Natural killer cell (primary cell): ENCODE measurements around the gene PLAGL1. TPM values are rescaled to one million over a fixed set of nuclear protein-coding genes. Genes with fewer than 3 reads are reported as not detected.

ENCODE experiments used
- ATAC-seq, 3 donors: fragments of 150-1000 bp in 2 of 3; fragments of 200-7000 bp in 1 of 3; cut with Tn5 transposase; 1 replicate in 1 of 3; 2 replicates in 2 of 3; pipeline ENCODE4 v1.10.0; 2021; ENCODE audit warnings: mild to moderate bottlenecking in 2 of 3, moderate library complexity in 2 of 3
- DNase-seq, 2 donors: peaks; one replicate each; pipeline versions ENCODE4 v3.0.0 to v3.0.0-alpha.2; 2013 to 2021; ENCODE audit warnings: mixed read lengths in 1 of 2
- H3K27ac ChIP-seq: one replicate; pipeline ENCODE4 v1.5.1; 2013; ENCODE audit warnings: mild to moderate bottlenecking, low read length
- H3K27me3 ChIP-seq: one replicate; pipeline ENCODE4 v1.6.1; 2013; ENCODE audit warnings: low read length; ENCODE audit not compliant: control insufficient read depth, insufficient read depth
- H3K36me3 ChIP-seq: one replicate; pipeline ENCODE4 v1.6.1; 2013; ENCODE audit warnings: low read length; ENCODE audit not compliant: control insufficient read depth, insufficient read depth
- H3K4me1 ChIP-seq: one replicate; pipeline ENCODE4 v1.6.1; 2013; ENCODE audit warnings: low read length; ENCODE audit not compliant: control insufficient read depth, insufficient read depth
- H3K4me3 ChIP-seq: one replicate; pipeline ENCODE4 v1.5.1; 2013; ENCODE audit warnings: low read length
- H3K9me3 ChIP-seq: one replicate; pipeline ENCODE4 v1.6.1; 2013; ENCODE audit warnings: low read length; ENCODE audit not compliant: control insufficient read depth, insufficient read depth
- H3K27ac Mint-ChIP-seq, 2 donors: one replicate each; pipeline ENCODE4 v1.8.0; 2022; ENCODE audit warnings: mild to moderate bottlenecking in 2 of 2, mixed read lengths in 2 of 2, moderate library complexity in 1 of 2
- H3K27me3 Mint-ChIP-seq, 2 donors: one replicate each; pipeline ENCODE4 v1.8.0; 2022; ENCODE audit warnings: low read depth in 2 of 2, mixed read lengths in 2 of 2
- H3K36me3 Mint-ChIP-seq: one replicate; pipeline ENCODE4 v1.8.0; 2022; ENCODE audit warnings: mixed read lengths
- H3K4me1 Mint-ChIP-seq, 2 donors: one replicate each; pipeline ENCODE4 v1.8.0; 2022; ENCODE audit warnings: mixed read lengths in 2 of 2
- H3K4me3 Mint-ChIP-seq: one replicate; pipeline ENCODE4 v1.8.0; 2022; ENCODE audit warnings: mild to moderate bottlenecking, moderate library complexity, mixed read lengths
- H3K9me3 Mint-ChIP-seq, 2 donors: one replicate each; pipeline ENCODE4 v1.8.0; 2022; ENCODE audit warnings: mixed read lengths in 2 of 2
- CTCF ChIP-seq: fragments of 200-600 bp; IDR thresholded peaks from one replicate; pipeline ENCODE4 v1.8.0; 2022; ENCODE audit warnings: antibody characterized with exemption
- WGBS: methylation state at CpG from one replicate; pipeline ENCODE4 v1.1.7; 2013; ENCODE audit warnings: missing lambda C conversion rate; ENCODE audit not compliant: insufficient coverage; 5-methylcytosine and 5-hydroxymethylcytosine counted together
- intact Hi-C: fragments of 100-400 bp; cut with micrococcal nuclease; formaldehyde crosslinking; loops from one replicate; pipeline ENCODE4 v1.14.2; 2022
- total RNA-seq, 4 donors: library from RNA; stranded (reverse); fragments of 120-200 nt in 1 of 4; gene quantifications; one replicate each; pipeline versions ENCODE4 v1.2.3 to v1.2.4, GENCODE V29; 2013 to 2022

Gene PLAGL1
- total RNA-seq, 3 donors from 2014 or later (not counting 1 experiment from before 2014, with no cell fraction given), result 4.9 to 12.2 (median 6.8) TPM

DNA sequence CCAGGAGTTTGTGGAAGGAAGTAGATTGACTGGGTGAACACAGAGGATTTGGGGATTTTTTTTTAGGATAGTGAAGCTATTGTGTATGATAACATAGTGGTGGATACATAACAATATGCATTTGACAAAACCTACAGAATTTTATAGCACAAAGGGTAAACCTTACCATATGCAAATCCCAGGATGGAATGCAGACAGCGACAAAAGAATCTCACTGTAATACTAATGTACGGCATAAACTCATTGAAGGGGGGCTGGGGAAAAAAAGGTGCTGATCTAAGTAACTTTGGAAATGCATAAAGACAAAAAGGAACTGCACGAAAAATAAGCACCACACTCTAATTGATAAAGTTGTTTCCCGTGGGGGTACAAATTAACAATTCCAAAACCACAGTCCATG, 15.2 kb upstream of the PLAGL1 start:
- H3K27ac Mint-ChIP-seq, result no peak overlapping the region
- Histone ChIP-seq H3K4me3 (no peak overlapping the region), H3K4me1 (no peaks in the 10 kb centered on the region), H3K9me3 (no peaks in the 10 kb centered on the region), H3K36me3 (no peaks in the 10 kb centered on the region), H3K27ac (no peak overlapping the region), H3K27me3 (no peaks in the 10 kb centered on the region)
- ATAC-seq, result no peak
- H3K27me3 Mint-ChIP-seq, result no peaks in the 10 kb centered on the region
- no peak for TF ChIP-seq CTCF
- intact Hi-C loops, result no loop called here
- H3K36me3 Mint-ChIP-seq, result no peaks in the 10 kb centered on the region
- WGBS, result 100% methylated on average over 2 of the region's 4 CpGs
- H3K4me3 Mint-ChIP-seq, result no peak overlapping the region
- no peak for DNase-seq
- no peaks in the 10 kb centered on the region for H3K9me3 Mint-ChIP-seq
- H3K4me1 Mint-ChIP-seq, result no peaks in the 10 kb centered on the region

GRCh38 chr6:144019929-144020328, 11.9 kb upstream of the PLAGL1 start:
- Mint-ChIP-seq H3K4me1 (no peaks in the 10 kb centered on the region), H3K4me3 (no peak overlapping the region), H3K27me3 (peaks cover 0 to 7% of the 10 kb centered on the region in 2 donors), H3K9me3 (no peaks in the 10 kb centered on the region), H3K27ac (no peak overlapping the region), H3K36me3 (no peaks in the 10 kb centered on the region)
- H3K27me3 ChIP-seq, result no peaks in the 10 kb centered on the region
- no peaks in the 10 kb centered on the region for H3K4me1 ChIP-seq
- ATAC-seq (peak in 1 of 3 donors; percentile 32), DNase-seq (no peak)
- intact Hi-C loops, result loop anchor here (10.0 kb wide), 2 partner anchors 505 to 1545 kb away; partner anchors contain the start of gene FUCA2
- H3K27ac ChIP-seq, result no peak overlapping the region
- no peak overlapping the region for H3K4me3 ChIP-seq
- whole genome bisulfite sequencing, result 72% methylated on average over 5 of the region's 5 CpGs
- H3K9me3 ChIP-seq, result no peaks in the 10 kb centered on the region
- no peak for TF ChIP-seq CTCF
- H3K36me3 ChIP-seq, result no peaks in the 10 kb centered on the region

GRCh38 chr6:144017166-144018094, 9.4 kb upstream of the PLAGL1 start:
- WGBS, result 93% methylated on average over 5 of the region's 5 CpGs
- Histone ChIP-seq H3K36me3 (no peaks in the 10 kb centered on the region), H3K4me3 (no peak overlapping the region), H3K27me3 (no peaks in the 10 kb centered on the region), H3K4me1 (no peaks in the 10 kb centered on the region), H3K9me3 (no peaks in the 10 kb centered on the region), H3K27ac (no peak overlapping the region)
- intact Hi-C loops, result loop anchor here (10.0 kb wide), 2 partner anchors 503 to 1543 kb away; partner anchors contain the start of gene FUCA2
- H3K36me3 Mint-ChIP-seq, result no peaks in the 10 kb centered on the region
- H3K9me3 Mint-ChIP-seq, result no peaks in the 10 kb centered on the region
- ATAC-seq (no peak), DNase-seq (no peak)
- H3K4me1 Mint-ChIP-seq, result peaks cover 0 to 4% of the 10 kb centered on the region in 2 donors
- H3K27me3 Mint-ChIP-seq, result peaks cover 0 to 7% of the 10 kb centered on the region in 2 donors
- no peak overlapping the region for H3K4me3 Mint-ChIP-seq
- no peak for TF ChIP-seq CTCF
- no peak overlapping the region for H3K27ac Mint-ChIP-seq
